Panc1 (cell line): ENCODE measurements around the gene SART3. TPM values are rescaled to one million over a fixed set of nuclear protein-coding genes. Genes with fewer than 3 reads are reported as not detected.

ENCODE experiments used
- ATAC-seq: fragments of 200-7000 bp; cut with Tn5 transposase; 2 replicates; pipeline ENCODE4 v1.9.1; 2020; ENCODE audit warnings: mild to moderate bottlenecking, moderate library complexity
- BruUV-seq: library from RNA; stranded (reverse); fragments of 400-500 nt; replicated peaks from 2 replicates; lab custom pipeline; 2021; lab: Mats Ljungman, UMichigan
- CTCF ChIA-PET: fragments of 300-600 bp; sonication (Branson Sonifier 250); formaldehyde crosslinking; loops from one replicate; lab custom pipeline; 2022; ENCODE audit warnings: antibody characterized with exemption; lab: Charles Lee
- POLR2A ChIA-PET: fragments of 300-600 bp; sonication (Branson Sonifier 250); formaldehyde crosslinking; loops from one replicate; lab custom pipeline; 2022; ENCODE audit warnings: antibody characterized with exemption; lab: Charles Lee
- DNase-seq: peaks from one replicate; pipeline ENCODE4 v3.0.0-alpha.2; 2010; ENCODE audit warnings: low read depth, low spot score
- H3K27ac ChIP-seq: 2 replicates; pipeline ENCODE4 v1.5.1; 2011; ENCODE audit warnings: mild to moderate bottlenecking, low read length, inconsistent platforms
- H3K27me3 ChIP-seq: fragments of 200-500 bp; sonication (Bioruptor generic); 2 replicates; pipeline ENCODE4 v1.6.0; 2014; ENCODE audit warnings: low read length, inconsistent platforms; ENCODE audit not compliant: control insufficient read depth, insufficient read depth
- H3K36me3 ChIP-seq: fragments of 200-500 bp; sonication (Bioruptor generic); 2 replicates; pipeline ENCODE4 v1.5.1; 2014; ENCODE audit warnings: inconsistent platforms, mild to moderate bottlenecking, low read length, moderate library complexity; ENCODE audit not compliant: control insufficient read depth, insufficient read depth
- H3K4me1 ChIP-seq: 2 replicates; pipeline ENCODE4 v1.5.1; 2011; ENCODE audit warnings: inconsistent platforms, mild to moderate bottlenecking, low read length, moderate library complexity; ENCODE audit not compliant: control insufficient read depth, insufficient read depth
- H3K4me3 ChIP-seq, 2 experiments: 2 replicates each; pipeline ENCODE4 v1.5.1; 2011 to 2012; ENCODE audit warnings: low read depth in 2 of 2, low read length in 2 of 2, mild to moderate bottlenecking in 2 of 2, inconsistent platforms in 1 of 2, moderate library complexity in 1 of 2
- H3K9me3 ChIP-seq: fragments of 200-500 bp; sonication (Bioruptor generic); 2 replicates; pipeline ENCODE4 v1.5.1; 2014; ENCODE audit warnings: low read depth, mild to moderate bottlenecking, inconsistent platforms, low read length, moderate library complexity; ENCODE audit not compliant: control insufficient read depth, insufficient read depth
- CTCF ChIP-seq: fragments of 450-650 bp; IDR thresholded peaks from 2 replicates; pipeline ENCODE4 v1.5.1; 2017; ENCODE audit warnings: mild to moderate bottlenecking
- POLR2AphosphoS5 ChIP-seq: IDR thresholded peaks from 2 replicates; pipeline ENCODE4 v1.6.1; 2012; ENCODE audit warnings: mild to moderate bottlenecking, low read depth, low read length, moderate library complexity
- REST ChIP-seq, 2 experiments: IDR thresholded peaks; 2 replicates each; pipeline ENCODE4 v1.6.1; 2011 to 2012; ENCODE audit warnings: low read depth in 2 of 2, control low read depth in 1 of 2, low read length in 1 of 2, mild to moderate bottlenecking in 1 of 2, moderate library complexity in 1 of 2; ENCODE audit not compliant: insufficient read depth in 1 of 2
- SIN3A ChIP-seq: IDR thresholded peaks from 2 replicates; pipeline ENCODE4 v1.6.1; 2012; ENCODE audit warnings: low read depth, mild to moderate bottlenecking, low read length, moderate library complexity, borderline replicate concordance; ENCODE audit not compliant: insufficient read depth
- TCF7L2 ChIP-seq: IDR thresholded peaks from 2 replicates; pipeline ENCODE4 v1.6.1; 2011; ENCODE audit warnings: mild to moderate bottlenecking, low read depth, low read length, inconsistent platforms
- in situ Hi-C: cut with HindIII; loops from 2 replicates; pipeline ENCODE4 v1.10.0; 2016; ENCODE audit warnings: low sequenced_read_pairs, low pct_unique_long_range_greater_than_20kb
- intact Hi-C: fragments of 100-400 bp; cut with micrococcal nuclease; formaldehyde crosslinking; loops from one replicate; pipeline ENCODE4 v1.10.0; 2022; ENCODE audit not compliant: unreplicated experiment
- total RNA-seq: library from RNA; stranded (reverse); gene quantifications from one replicate; pipeline ENCODE4 v1.2.1, GENCODE V29; 2021; ENCODE audit not compliant: unreplicated experiment

The SART3 gene
- total RNA-seq, 1 experiment from 2014 or later, result 55.9 TPM

DNA sequence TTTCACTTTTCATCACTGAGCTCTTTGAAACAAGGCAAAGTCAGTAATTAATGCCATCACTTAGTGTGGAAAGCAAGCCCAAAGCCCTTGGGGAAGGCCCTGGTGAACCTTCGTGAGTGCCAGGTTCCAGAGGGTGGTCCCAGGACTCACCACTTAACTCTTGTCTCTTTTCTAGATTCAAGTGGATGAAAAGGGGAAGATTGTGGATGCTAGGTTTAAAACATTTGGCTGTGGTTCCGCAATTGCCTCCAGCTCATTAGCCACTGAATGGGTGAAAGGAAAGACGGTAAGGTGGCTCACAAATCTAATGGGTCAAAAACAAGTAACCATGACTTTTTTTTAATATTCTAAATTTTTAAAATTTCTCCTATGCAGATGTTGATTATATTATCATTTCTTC is 4.2 kb upstream of the SART3 start:
- in situ Hi-C loops (no loop called here), intact Hi-C loops (no loop called here)
- ATAC-seq (no peak), DNase-seq (no peak)
- H3K36me3 ChIP-seq, result peaks cover 36% of the 10 kb centered on the region
- no peak for TF ChIP-seq POLR2AphosphoS5
- H3K4me3 ChIP-seq, result no peak overlapping the region
- peaks cover 19% of the 10 kb centered on the region for H3K4me1 ChIP-seq
- peak overlapping the region; percentile 84; the same call in 1 of the 2 replicates for H3K27ac ChIP-seq
- H3K9me3 ChIP-seq, result no peaks in the 10 kb centered on the region
- no TSS peak for BruUV-seq
- H3K27me3 ChIP-seq, result no peaks in the 10 kb centered on the region
- ChIA-PET POLR2A (no interaction called here), CTCF (interaction anchor here (2.8 kb wide), 1 partner anchor 53 kb away, joined by 17 read pairs; no protein-coding TSS in a partner anchor)

- in situ Hi-C loops, result no loop called here
- Histone ChIP-seq H3K4me1 (peaks cover 22% of the 10 kb centered on the region), H3K27ac (peak overlapping the region; percentile 84), H3K9me3 (no peaks in the 10 kb centered on the region), H3K27me3 (no peaks in the 10 kb centered on the region), H3K36me3 (peaks cover 37% of the 10 kb centered on the region), H3K4me3 (no peak overlapping the region)
- intact Hi-C loops, result loop anchor here (5.0 kb wide), 1 partner anchor 528 kb away; the partner anchor contains the start of gene ALKBH2
- no peak for TF ChIP-seq POLR2AphosphoS5
- TF ChIP-seq TCF7L2, result no peak
- TF ChIP-seq CTCF, result no peak
- TF ChIP-seq SIN3A, result no peak
- no peak for TF ChIP-seq REST (IDR thresholded peaks at IDR 0.05; ENCODE audit: insufficient read depth in 1 of 2, low read depth in 2 of 2, low read length in 1 of 2)
- no peak for DNase-seq
- no TSS peak for BruUV-seq
- no peak for ATAC-seq
- CTCF ChIA-PET, result interaction anchor here (2.8 kb wide), 1 partner anchor 53 kb away, joined by 17 read pairs; no protein-coding TSS in a partner anchor
- POLR2A ChIA-PET, result no interaction called here
Observed at GRCh38 chr12:108564724-108565123, 3.8 kb upstream of the SART3 start.

GRCh38 chr12:108563804-108564151 is 2.8 kb upstream of the SART3 start:
- H3K4me3 ChIP-seq, result peak overlapping the region; percentile 100

More at GRCh38 chr12:108563804-108564151, 2.8 kb upstream of the SART3 start:
- peaks cover 37% of the 10 kb centered on the region for H3K36me3 ChIP-seq
- BruUV-seq, result no TSS peak
- peak overlapping the region; percentile 84 for H3K27ac ChIP-seq
- DNase-seq (no peak), ATAC-seq (no peak)
- H3K9me3 ChIP-seq, result no peaks in the 10 kb centered on the region
- in situ Hi-C loops (no loop called here), intact Hi-C loops (loop anchor here (1.0 to 5.0 kb wide), 2 partner anchors 55 to 529 kb away; partner anchors contain the start of gene ALKBH2)
- no peaks in the 10 kb centered on the region for H3K27me3 ChIP-seq
- CTCF ChIA-PET, result interaction anchor here (2.8 kb wide), 1 partner anchor 54 kb away, joined by 17 read pairs; no protein-coding TSS in a partner anchor
- POLR2A ChIA-PET, result no interaction called here
- TF ChIP-seq CTCF, result peak; percentile 46
- TF ChIP-seq TCF7L2, result no peak
- no peak for TF ChIP-seq REST (IDR thresholded peaks at IDR 0.05; ENCODE audit: insufficient read depth in 1 of 2, low read depth in 2 of 2, low read length in 1 of 2)
- TF ChIP-seq SIN3A, result no peak
- TF ChIP-seq POLR2AphosphoS5, result no peak
- peaks cover 29% of the 10 kb centered on the region for H3K4me1 ChIP-seq
